ENCODE results near the gene FTCD. TPM values are rescaled to one million over a fixed set of nuclear protein-coding genes. Genes with fewer than 3 reads are reported as not detected.

The FTCD gene
- total RNA-seq, 1 experiment from 2014 or later, result 6.7 TPM

DNA sequence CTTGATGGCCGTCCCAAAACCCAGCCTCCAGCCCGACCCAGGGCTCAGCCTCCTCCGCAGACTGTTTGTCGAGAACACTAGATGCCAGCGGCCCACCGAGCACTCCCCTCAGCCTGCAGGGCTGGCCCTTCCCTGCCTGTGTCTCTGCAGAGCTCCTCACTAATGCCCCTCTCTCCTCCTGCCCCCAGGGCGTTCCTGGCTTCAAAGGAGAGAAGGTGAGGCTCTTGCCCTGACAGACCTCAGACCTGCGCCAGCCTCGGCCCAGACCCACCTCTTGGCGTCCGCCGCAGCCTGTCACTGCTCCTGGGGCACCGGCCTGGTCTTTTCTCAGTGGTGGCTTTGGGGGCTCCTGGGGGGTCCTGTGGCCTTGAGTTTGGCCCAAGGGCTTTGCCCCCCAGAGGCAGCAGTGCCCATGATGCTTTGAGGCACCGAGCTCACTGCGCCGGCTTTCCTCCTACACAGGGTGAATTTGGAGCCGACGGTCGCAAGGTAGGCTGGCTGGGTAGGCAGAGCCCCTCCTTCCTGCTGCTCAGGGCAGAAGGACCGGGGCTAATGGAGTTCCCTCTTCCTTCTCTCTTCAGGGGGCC, 39.1 kb downstream of the FTCD start:
- Histone ChIP-seq H2BK12ac (ENCODE audit: insufficient read length, low read depth, low read length) (no peak overlapping the region), H3K27ac (ENCODE audit: insufficient read length, low read depth, low read length) (no peak overlapping the region), H2BK15ac (ENCODE audit: low read depth, low read length) (no peak overlapping the region), H4K91ac (ENCODE audit: insufficient read length, low read depth, low read length) (no peak overlapping the region), H3K79me2 (ENCODE audit: insufficient read depth, low read length) (no peaks in the 10 kb centered on the region), H3K14ac (ENCODE audit: insufficient read depth, low read length) (no peak overlapping the region), H3K18ac (ENCODE audit: insufficient read length, low read depth, low read length) (no peak overlapping the region), H2BK5ac (ENCODE audit: insufficient read length, low read length) (no peak overlapping the region), H3K4me1 (ENCODE audit: insufficient read depth, low read length) (no peaks in the 10 kb centered on the region), H3K27me3 (ENCODE audit: insufficient read depth, low read length) (no peaks in the 10 kb centered on the region), H3K4me2 (ENCODE audit: insufficient read depth, insufficient read length, low read length) (no peak overlapping the region), H3K9ac (ENCODE audit: extremely low read depth, insufficient read length, low read length) (no peak overlapping the region), H3K4ac (ENCODE audit: low read depth, low read length) (no peak overlapping the region), H3K9me3 (ENCODE audit: control insufficient read depth, low read depth, low read length) (no peaks in the 10 kb centered on the region), H2BK20ac (ENCODE audit: low read depth, low read length, poor library complexity, severe bottlenecking) (no peak overlapping the region), H4K20me1 (ENCODE audit: control insufficient read depth, insufficient read depth, insufficient read length) (no peaks in the 10 kb centered on the region), H3K79me1 (ENCODE audit: insufficient read depth, low read depth, low read length, poor library complexity, severe bottlenecking) (no peaks in the 10 kb centered on the region), H4K8ac (replicated peaks; ENCODE audit: insufficient read length, low read depth, low read length) (no peak overlapping the region), H4K5ac (ENCODE audit: insufficient read length, low read depth, low read length) (no peak overlapping the region), H3K23ac (ENCODE audit: insufficient read length, low read depth, low read length) (no peak overlapping the region), H3K56ac (ENCODE audit: insufficient read length, low read depth, low read length) (no peak overlapping the region), H3T11ph (ENCODE audit: low read length) (no peak overlapping the region), H2BK120ac (ENCODE audit: low read depth, low read length, poor library complexity, severe bottlenecking) (no peak overlapping the region), H2AK5ac (ENCODE audit: insufficient read length, low read length) (no peak overlapping the region), H2AFZ (ENCODE audit: low read length) (no peak overlapping the region), H3K23me2 (ENCODE audit: insufficient read length, low read depth, low read length, poor library complexity, severe bottlenecking) (no peaks in the 10 kb centered on the region)
- Mint-ChIP-seq H3K27ac (no peak overlapping the region; a peak in 1 of 7 replicates), H3K4me3 (no peak overlapping the region), H3K4me1 (no peaks in the 10 kb centered on the region), H3K9me3 (peaks cover 0 to 8% of the 10 kb centered on the region in 2 experiments; a peak in 2 of 5 replicates), H3K36me3 (ENCODE audit: insufficient read depth in 1 of 3, low read depth in 3 of 3) (peaks cover 26 to 57% (median 33%) of the 10 kb centered on the region in 3 experiments), H3K27me3 (ENCODE audit: low read depth) (no peaks in the 10 kb centered on the region)
- DNase-seq, result peak; percentile 19
- TF ChIP-seq, protein P1, sequence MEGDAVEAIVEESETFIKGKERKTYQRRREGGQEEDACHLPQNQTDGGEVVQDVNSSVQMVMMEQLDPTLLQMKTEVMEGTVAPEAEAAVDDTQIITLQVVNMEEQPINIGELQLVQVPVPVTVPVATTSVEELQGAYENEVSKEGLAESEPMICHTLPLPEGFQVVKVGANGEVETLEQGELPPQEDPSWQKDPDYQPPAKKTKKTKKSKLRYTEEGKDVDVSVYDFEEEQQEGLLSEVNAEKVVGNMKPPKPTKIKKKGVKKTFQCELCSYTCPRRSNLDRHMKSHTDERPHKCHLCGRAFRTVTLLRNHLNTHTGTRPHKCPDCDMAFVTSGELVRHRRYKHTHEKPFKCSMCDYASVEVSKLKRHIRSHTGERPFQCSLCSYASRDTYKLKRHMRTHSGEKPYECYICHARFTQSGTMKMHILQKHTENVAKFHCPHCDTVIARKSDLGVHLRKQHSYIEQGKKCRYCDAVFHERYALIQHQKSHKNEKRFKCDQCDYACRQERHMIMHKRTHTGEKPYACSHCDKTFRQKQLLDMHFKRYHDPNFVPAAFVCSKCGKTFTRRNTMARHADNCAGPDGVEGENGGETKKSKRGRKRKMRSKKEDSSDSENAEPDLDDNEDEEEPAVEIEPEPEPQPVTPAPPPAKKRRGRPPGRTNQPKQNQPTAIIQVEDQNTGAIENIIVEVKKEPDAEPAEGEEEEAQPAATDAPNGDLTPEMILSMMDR (conservative IDR thresholded peaks at IDR 0.05), result no peak
- no CpG with 5 or more reads among the region's 20 CpGs for WGBS (ENCODE audit: extremely low coverage, insufficient read length, low lambda C conversion rate)
